Purkinje cell (primary cell): ENCODE results near the gene KCNG2. TPM values are rescaled to one million over a fixed set of nuclear protein-coding genes. Genes with fewer than 3 reads are reported as not detected.

ENCODE experiments used
- polyA plus RNA-seq: library from polyadenylated mRNA; unstranded; fragments of >200 nt; fragmentation: Nextera tagmentation; gene quantifications from 2 replicates; pipeline ENCODE4 v1.2.1, GENCODE V29; 2014

Gene KCNG2, protein sequence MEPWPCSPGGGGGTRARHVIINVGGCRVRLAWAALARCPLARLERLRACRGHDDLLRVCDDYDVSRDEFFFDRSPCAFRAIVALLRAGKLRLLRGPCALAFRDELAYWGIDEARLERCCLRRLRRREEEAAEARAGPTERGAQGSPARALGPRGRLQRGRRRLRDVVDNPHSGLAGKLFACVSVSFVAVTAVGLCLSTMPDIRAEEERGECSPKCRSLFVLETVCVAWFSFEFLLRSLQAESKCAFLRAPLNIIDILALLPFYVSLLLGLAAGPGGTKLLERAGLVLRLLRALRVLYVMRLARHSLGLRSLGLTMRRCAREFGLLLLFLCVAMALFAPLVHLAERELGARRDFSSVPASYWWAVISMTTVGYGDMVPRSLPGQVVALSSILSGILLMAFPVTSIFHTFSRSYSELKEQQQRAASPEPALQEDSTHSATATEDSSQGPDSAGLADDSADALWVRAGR
- polyA plus RNA-seq = not detected in 2 replicates

DNA sequence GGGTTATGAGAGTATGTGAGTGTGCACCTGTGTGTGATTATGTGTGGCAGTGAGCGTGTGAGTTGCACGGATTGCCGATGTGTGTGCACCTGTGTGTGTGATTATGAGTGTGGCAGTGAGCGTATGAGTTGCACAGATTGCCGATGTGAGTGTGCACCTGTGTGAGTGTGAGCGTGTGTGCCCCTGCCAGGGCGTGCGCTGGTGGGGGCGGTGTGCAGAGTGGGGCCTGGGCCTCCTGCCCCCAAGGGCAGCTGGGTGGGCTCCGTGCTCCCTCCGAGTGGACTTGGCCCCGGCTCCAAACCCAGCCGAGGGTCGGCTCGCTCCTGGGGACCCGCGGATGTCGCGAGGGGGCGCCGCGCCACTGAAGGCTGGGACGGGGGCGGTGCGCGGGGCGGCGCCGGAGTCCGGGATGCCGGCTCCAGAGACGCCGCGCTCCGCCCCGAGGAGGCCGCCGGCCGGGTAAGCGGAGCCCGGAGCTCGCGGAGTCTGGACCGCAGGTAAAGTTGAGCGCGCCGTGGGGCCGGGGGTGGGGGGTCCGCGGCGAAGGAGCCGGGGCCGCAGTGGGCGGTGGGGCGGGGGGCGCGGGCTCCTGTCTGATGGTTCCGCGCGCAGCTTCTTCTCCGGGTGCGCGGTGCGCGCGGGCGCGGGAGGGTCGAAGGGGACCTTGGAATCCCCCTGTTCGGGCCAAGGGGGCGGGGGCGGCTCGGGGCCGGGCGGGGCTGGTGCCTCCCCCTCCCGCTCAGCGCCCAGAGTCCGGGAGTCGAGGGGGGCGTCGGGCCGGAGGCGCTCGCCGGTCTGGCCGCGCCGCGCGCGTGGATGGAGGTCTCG lies at the start of gene KCNG2:
KCNG2 (plus strand) TSS at position 421 of the 828 bp plus-strand sequence. CDS start 65,730 bp downstream, outside the sequence.

Other genes with a start within 250 kb of the KCNG2 start
- 0.57 and 0.77 TPM in 2 replicates for gene CTDP1, start 118.1 kb upstream of the KCNG2 start, polyA plus RNA-seq
- gene SLC66A2, start 153.7 kb downstream of the KCNG2 start, polyA plus RNA-seq = 5.1 and 6.9 TPM in 2 replicates
- 9.5 and 26.3 TPM in 2 replicates for gene HSBP1L1, start 166.7 kb downstream of the KCNG2 start, polyA plus RNA-seq
- gene TXNL4A, start 190.6 kb downstream of the KCNG2 start, polyA plus RNA-seq = 243 and 270 TPM in 2 replicates
- gene RBFA, start 236.5 kb downstream of the KCNG2 start, polyA plus RNA-seq = 2.6 and 8.2 TPM in 2 replicates